Measurements from ENCODE around the gene SHB. TPM values are rescaled to one million over a fixed set of nuclear protein-coding genes. Genes with fewer than 3 reads are reported as not detected.

SHB gene
- total and polyA plus RNA-seq, 2 of the 13 experiments (the other 11 are each of a cell fraction or from before 2014, with no cell fraction given), result 19.4 to 20.7 TPM

DNA sequence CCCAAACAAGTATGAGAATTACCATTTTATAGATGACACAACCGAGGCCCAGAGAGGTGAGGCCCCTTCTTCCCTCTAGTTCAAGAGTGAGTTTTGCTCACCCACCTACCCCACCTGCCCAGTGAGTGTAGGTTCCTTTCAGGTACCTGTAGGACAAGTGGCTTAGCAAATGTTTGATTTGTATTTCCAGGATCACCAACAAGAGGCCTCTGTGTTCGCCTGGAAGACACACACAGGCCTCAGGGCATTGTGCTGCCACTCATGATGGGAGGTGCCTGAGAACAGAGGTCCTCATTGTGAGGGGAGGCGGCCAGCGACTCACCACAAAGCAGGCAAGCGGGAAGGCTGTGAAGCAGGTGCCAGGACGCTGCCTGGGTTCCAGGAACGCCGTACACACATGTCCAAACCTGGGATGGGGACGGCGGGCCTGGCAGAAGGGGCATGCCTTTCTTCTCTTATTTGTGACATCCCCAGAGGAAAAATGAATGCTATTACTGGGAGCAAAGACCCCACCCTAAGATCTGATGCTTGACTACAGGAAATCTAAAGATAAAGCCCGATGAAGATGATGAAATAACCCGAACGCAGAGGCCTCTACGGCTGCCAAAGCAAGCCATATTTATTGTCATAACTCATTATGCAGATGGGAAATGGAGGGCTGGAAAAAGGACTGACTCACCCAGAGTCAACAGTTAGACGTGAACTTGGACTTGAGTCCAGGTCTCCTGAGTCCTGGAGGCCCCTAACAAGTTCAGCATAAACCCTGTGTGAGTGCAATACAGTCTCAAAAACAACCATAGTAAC is 104.9 kb downstream of the SHB start (continued):
- no peak for TF ChIP-seq NFYB (CRISPR knock-in tag; IDR thresholded peaks at IDR 0.05)
- TF ChIP-seq, protein P1, sequence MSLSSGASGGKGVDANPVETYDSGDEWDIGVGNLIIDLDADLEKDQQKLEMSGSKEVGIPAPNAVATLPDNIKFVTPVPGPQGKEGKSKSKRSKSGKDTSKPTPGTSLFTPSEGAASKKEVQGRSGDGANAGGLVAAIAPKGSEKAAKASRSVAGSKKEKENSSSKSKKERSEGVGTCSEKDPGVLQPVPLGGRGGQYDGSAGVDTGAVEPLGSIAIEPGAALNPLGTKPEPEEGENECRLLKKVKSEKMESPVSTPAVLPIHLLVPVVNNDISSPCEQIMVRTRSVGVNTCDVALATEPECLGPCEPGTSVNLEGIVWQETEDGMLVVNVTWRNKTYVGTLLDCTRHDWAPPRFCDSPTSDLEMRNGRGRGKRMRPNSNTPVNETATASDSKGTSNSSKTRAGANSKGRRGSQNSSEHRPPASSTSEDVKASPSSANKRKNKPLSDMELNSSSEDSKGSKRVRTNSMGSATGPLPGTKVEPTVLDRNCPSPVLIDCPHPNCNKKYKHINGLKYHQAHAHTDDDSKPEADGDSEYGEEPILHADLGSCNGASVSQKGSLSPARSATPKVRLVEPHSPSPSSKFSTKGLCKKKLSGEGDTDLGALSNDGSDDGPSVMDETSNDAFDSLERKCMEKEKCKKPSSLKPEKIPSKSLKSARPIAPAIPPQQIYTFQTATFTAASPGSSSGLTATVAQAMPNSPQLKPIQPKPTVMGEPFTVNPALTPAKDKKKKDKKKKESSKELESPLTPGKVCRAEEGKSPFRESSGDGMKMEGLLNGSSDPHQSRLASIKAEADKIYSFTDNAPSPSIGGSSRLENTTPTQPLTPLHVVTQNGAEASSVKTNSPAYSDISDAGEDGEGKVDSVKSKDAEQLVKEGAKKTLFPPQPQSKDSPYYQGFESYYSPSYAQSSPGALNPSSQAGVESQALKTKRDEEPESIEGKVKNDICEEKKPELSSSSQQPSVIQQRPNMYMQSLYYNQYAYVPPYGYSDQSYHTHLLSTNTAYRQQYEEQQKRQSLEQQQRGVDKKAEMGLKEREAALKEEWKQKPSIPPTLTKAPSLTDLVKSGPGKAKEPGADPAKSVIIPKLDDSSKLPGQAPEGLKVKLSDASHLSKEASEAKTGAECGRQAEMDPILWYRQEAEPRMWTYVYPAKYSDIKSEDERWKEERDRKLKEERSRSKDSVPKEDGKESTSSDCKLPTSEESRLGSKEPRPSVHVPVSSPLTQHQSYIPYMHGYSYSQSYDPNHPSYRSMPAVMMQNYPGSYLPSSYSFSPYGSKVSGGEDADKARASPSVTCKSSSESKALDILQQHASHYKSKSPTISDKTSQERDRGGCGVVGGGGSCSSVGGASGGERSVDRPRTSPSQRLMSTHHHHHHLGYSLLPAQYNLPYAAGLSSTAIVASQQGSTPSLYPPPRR (CRISPR knock-in tag; IDR thresholded peaks at IDR 0.05; ENCODE audit: borderline replicate concordance), result 0 out of 2 replicates have a peak, but pooled peaks have one; percentile 14
- TF ChIP-seq, protein P2, sequence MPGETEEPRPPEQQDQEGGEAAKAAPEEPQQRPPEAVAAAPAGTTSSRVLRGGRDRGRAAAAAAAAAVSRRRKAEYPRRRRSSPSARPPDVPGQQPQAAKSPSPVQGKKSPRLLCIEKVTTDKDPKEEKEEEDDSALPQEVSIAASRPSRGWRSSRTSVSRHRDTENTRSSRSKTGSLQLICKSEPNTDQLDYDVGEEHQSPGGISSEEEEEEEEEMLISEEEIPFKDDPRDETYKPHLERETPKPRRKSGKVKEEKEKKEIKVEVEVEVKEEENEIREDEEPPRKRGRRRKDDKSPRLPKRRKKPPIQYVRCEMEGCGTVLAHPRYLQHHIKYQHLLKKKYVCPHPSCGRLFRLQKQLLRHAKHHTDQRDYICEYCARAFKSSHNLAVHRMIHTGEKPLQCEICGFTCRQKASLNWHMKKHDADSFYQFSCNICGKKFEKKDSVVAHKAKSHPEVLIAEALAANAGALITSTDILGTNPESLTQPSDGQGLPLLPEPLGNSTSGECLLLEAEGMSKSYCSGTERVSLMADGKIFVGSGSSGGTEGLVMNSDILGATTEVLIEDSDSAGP (CRISPR knock-in tag; IDR thresholded peaks at IDR 0.05; ENCODE audit: borderline replicate concordance), result 0 out of 2 replicates have a peak, but pooled peaks have one; percentile 17
- TF ChIP-seq CBX5 (CRISPR knock-in tag; IDR thresholded peaks at IDR 0.05; ENCODE audit: borderline replicate concordance), result peak; percentile 59; the same call in 1 of the 2 replicates
- TF ChIP-seq RBM22 (optimal IDR thresholded peaks at IDR 0.05; ENCODE audit: low read length), result peak; percentile 73
- peak; percentile 57; the same call in 1 of the 2 replicates for TF ChIP-seq IKZF5 (CRISPR knock-in tag; IDR thresholded peaks at IDR 0.05)
- TF ChIP-seq RORA (CRISPR knock-in tag; IDR thresholded peaks at IDR 0.05), result no peak
- TF ChIP-seq TBX2 (CRISPR knock-in tag; IDR thresholded peaks at IDR 0.05; ENCODE audit: borderline replicate concordance), result peak; percentile 74
- TF ChIP-seq GTF2F1 (IDR thresholded peaks at IDR 0.05; ENCODE audit: low read length), result no peak
- TF ChIP-seq EED (CRISPR knock-in tag; IDR thresholded peaks at IDR 0.05), result no peak
- peak; percentile 43; the same call in 1 of the 2 replicates for TF ChIP-seq FOXA3 (CRISPR knock-in tag; IDR thresholded peaks at IDR 0.05)
- TF ChIP-seq THRA (CRISPR knock-in tag; IDR thresholded peaks at IDR 0.05; ENCODE audit: borderline replicate concordance), result peak; percentile 64; the same call in 1 of the 2 replicates
- TF ChIP-seq ZBTB38 (CRISPR knock-in tag; IDR thresholded peaks at IDR 0.05), result peak; percentile 51; the same call in 1 of the 2 replicates
- peak; percentile 21 for TF ChIP-seq CEBPG (CRISPR knock-in tag; IDR thresholded peaks at IDR 0.05)
- no peak for TF ChIP-seq ZNF512 (CRISPR knock-in tag; IDR thresholded peaks at IDR 0.05)
- TF ChIP-seq ASH2L (IDR thresholded peaks at IDR 0.05; ENCODE audit: insufficient read length, low read depth, low read length), result peak; percentile 34

Measured in HepG2 (cell line).